Prostate gland (tissue), 2 donors: ENCODE data around the gene CAMKMT.

Experiments
- POLR2A ChIP-seq: fragments of 450-650 bp; IDR thresholded peaks from one replicate; pipeline ENCODE4 v1.6.1; 2016; ENCODE audit warnings: antibody characterized with exemption, mild to moderate bottlenecking
- TF ChIP-seq, protein P1 (sequence below), 4 experiments: fragments of 200-600 bp in 2 of 4; fragments of 450-650 bp in 2 of 4; sonication (generic) in 2 of 4; IDR thresholded peaks; 1 replicate in 3 of 4; 2 replicates in 1 of 4; pipeline ENCODE4 v1.5.1; 2016 to 2019; ENCODE audit warnings: antibody characterized with exemption in 4 of 4, mild to moderate bottlenecking in 2 of 4, moderate library complexity in 2 of 4

DNA sequence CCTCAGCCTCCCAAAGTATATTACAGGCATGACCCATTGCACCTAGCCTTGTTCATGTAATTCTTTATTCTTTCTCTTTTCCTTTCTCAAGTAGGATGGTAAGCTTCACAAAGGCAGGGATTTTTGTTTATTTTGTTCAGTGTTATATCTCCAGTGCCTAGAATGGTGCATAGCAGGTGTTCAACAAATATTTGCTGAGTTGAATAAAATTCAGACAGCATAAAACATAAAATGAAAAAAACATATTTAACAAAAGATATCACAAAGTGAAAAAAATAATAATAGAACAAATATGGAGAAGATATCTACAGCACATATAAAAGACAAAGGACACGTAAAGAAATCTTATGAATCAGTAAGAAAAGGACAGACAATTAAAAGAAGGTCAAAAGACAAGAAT lies 9.2 kb upstream of the CAMKMT start:
- TF ChIP-seq POLR2A = no peak
- TF ChIP-seq, protein P1, sequence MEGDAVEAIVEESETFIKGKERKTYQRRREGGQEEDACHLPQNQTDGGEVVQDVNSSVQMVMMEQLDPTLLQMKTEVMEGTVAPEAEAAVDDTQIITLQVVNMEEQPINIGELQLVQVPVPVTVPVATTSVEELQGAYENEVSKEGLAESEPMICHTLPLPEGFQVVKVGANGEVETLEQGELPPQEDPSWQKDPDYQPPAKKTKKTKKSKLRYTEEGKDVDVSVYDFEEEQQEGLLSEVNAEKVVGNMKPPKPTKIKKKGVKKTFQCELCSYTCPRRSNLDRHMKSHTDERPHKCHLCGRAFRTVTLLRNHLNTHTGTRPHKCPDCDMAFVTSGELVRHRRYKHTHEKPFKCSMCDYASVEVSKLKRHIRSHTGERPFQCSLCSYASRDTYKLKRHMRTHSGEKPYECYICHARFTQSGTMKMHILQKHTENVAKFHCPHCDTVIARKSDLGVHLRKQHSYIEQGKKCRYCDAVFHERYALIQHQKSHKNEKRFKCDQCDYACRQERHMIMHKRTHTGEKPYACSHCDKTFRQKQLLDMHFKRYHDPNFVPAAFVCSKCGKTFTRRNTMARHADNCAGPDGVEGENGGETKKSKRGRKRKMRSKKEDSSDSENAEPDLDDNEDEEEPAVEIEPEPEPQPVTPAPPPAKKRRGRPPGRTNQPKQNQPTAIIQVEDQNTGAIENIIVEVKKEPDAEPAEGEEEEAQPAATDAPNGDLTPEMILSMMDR (IDR thresholded peaks at IDR 0.05) = no peak
